Mucosa of stomach (tissue), 1 donor: ENCODE results near the gene CYTH3.
"Not testable (repeated sequence)": the region's sequence is repeated elsewhere in the genome, so short reads cannot be mapped to it uniquely, and the experiment has no call there.

ENCODE experiments used
- H3K27me3 ChIP-seq: one replicate; pipeline ENCODE4 v1.7.0; 2013; ENCODE audit warnings: mild to moderate bottlenecking, low read length; ENCODE audit not compliant: control insufficient read depth, insufficient read depth
- H3K36me3 ChIP-seq: one replicate; pipeline ENCODE4 v1.7.0; 2013; ENCODE audit warnings: low read length; ENCODE audit not compliant: control insufficient read depth, insufficient read depth
- H3K4me1 ChIP-seq: one replicate; pipeline ENCODE4 v1.7.0; 2013; ENCODE audit warnings: mild to moderate bottlenecking, low read length; ENCODE audit not compliant: control insufficient read depth, insufficient read depth
- H3K4me3 ChIP-seq: one replicate; pipeline ENCODE4 v1.7.0; 2013; ENCODE audit warnings: low read length
- H3K9ac ChIP-seq: one replicate; pipeline ENCODE4 v1.7.0; 2013; ENCODE audit warnings: mild to moderate bottlenecking, low read length, moderate library complexity
- H3K9me3 ChIP-seq: one replicate; pipeline ENCODE4 v1.7.0; 2013; ENCODE audit warnings: mild to moderate bottlenecking, low read length, moderate library complexity; ENCODE audit not compliant: control insufficient read depth
- donor health status: Pancreatic carcinoma.

Gene CYTH3

DNA sequence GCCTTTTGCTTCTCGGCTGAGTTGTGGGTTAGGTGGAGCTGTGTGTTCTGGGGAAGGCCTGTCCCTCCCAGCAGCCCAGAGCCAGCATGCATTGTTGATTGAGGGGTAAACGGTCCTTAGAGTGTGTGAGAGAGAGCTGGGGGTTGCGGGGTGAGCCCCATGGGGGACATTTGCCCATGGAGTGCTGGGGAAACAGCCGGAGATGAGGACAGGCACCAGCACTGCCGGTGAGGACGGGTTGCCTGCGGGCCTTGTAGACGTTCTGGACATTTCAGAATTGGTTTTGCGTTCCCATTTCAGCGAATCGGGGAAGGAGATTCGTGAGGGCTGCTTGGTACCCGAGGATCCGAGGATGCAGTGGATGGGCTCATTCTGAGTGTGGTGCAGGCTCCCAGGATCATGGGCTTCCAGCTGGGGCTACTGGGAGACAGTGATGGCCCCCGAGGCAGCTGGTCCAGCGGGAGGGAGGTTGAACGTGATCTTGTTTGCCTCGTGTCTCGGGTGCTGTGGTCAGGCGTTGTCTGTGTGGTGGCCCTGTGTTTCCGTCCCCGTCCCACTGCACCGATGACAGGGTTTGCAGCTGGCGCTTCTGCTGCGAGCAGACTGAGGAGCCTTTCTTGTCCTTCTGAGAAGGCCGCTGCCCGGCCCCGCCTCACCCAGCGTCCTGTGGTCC, 113.9 kb downstream of the CYTH3 start:
- no peaks in the 10 kb centered on the region for H3K27me3 ChIP-seq
- no peaks in the 10 kb centered on the region for H3K36me3 ChIP-seq
- H3K9me3 ChIP-seq = no peaks in the 10 kb centered on the region
- H3K4me1 ChIP-seq = no peaks in the 10 kb centered on the region
- H3K4me3 ChIP-seq = no peak overlapping the region
- no peak overlapping the region for H3K9ac ChIP-seq

- no peaks in the 10 kb centered on the region for H3K9me3 ChIP-seq
- no peak overlapping the region for H3K4me3 ChIP-seq
- H3K27me3 ChIP-seq = no peaks in the 10 kb centered on the region
- H3K9ac ChIP-seq = no peak overlapping the region
- no peaks in the 10 kb centered on the region for H3K36me3 ChIP-seq
- no peaks in the 10 kb centered on the region for H3K4me1 ChIP-seq
These were observed 114.6 kb downstream of the CYTH3 start for GRCh38 chr7:6157685-6158423.

DNA sequence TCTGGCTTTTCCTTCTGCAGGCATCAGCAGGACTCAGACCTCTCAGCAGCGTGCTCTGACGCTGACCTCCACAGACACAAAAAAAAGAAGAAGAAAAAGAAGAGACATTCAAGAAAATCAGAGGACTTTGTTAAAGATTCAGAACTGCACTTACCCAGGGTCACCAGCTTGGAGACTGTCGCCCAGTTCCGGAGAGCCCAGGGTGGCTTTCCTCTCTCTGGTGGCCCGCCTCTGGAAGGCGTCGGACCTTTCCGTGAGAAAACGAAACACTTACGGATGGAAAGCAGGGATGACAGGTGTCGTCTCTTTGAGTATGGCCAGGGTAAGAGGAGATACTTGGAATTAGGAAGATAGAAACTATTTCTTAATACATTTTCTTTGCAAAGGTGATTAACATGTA, 115.7 kb downstream of the CYTH3 start:
- Histone ChIP-seq H3K9me3 (no peaks in the 10 kb centered on the region), H3K4me3 (no peak overlapping the region), H3K36me3 (peaks cover 3% of the 10 kb centered on the region), H3K4me1 (no peaks in the 10 kb centered on the region), H3K9ac (no peak overlapping the region), H3K27me3 (no peaks in the 10 kb centered on the region)

GRCh38 chr7:6155596-6155995, 116.8 kb downstream of the CYTH3 start:
- H3K36me3 ChIP-seq = peaks cover 9% of the 10 kb centered on the region

DNA sequence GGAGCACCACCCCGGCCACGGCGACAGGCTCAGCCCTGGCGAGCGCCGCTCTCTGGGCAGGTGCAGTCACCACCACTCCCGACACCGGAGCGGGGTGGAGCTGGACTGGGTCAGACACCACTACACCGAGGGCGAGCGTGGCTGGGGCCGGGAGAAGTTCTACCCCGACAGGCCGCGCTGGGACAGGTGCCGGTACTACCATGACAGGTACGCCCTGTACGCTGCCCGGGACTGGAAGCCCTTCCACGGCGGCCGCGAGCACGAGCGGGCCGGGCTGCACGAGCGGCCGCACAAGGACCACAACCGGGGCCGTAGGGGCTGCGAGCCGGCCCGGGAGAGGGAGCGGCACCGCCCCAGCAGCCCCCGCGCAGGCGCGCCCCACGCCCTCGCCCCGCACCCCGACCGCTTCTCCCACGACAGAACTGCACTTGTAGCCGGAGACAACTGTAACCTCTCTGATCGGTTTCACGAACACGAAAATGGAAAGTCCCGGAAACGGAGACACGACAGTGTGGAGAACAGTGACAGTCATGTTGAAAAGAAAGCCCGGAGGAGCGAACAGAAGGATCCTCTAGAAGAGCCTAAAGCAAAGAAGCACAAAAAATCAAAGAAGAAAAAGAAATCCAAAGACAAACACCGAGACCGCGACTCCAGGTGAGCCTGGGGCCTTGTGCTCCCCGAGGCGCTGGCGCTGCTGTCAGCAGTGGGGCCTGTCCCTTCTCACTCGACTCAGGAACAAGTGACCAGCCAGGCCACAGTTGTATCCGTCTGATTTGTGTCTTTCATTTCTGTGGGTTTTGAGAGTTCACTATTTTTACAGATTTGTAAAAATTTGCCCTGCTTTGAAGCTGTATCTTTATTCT, 117.7 kb downstream of the CYTH3 start:
- H3K4me1 ChIP-seq = no peaks in the 10 kb centered on the region
- H3K9ac ChIP-seq = no peak overlapping the region
- H3K27me3 ChIP-seq = no peaks in the 10 kb centered on the region
- H3K4me3 ChIP-seq = no peak overlapping the region
- H3K36me3 ChIP-seq = peaks cover 9% of the 10 kb centered on the region
- no peaks in the 10 kb centered on the region for H3K9me3 ChIP-seq

More at GRCh38 chr7:6155596-6155995, 116.8 kb downstream of the CYTH3 start:
- Histone ChIP-seq H3K4me3 (no peak overlapping the region), H3K27me3 (no peaks in the 10 kb centered on the region), H3K4me1 (no peaks in the 10 kb centered on the region), H3K9me3 (no peaks in the 10 kb centered on the region), H3K9ac (no peak overlapping the region)

- Histone ChIP-seq H3K9me3 (no peaks in the 10 kb centered on the region), H3K4me1 (no peaks in the 10 kb centered on the region), H3K4me3 (no peak overlapping the region), H3K36me3 (peaks cover 9% of the 10 kb centered on the region), H3K9ac (no peak overlapping the region), H3K27me3 (no peaks in the 10 kb centered on the region)
These were observed 118.5 kb downstream of the CYTH3 start for GRCh38 chr7:6153646-6154541.

DNA sequence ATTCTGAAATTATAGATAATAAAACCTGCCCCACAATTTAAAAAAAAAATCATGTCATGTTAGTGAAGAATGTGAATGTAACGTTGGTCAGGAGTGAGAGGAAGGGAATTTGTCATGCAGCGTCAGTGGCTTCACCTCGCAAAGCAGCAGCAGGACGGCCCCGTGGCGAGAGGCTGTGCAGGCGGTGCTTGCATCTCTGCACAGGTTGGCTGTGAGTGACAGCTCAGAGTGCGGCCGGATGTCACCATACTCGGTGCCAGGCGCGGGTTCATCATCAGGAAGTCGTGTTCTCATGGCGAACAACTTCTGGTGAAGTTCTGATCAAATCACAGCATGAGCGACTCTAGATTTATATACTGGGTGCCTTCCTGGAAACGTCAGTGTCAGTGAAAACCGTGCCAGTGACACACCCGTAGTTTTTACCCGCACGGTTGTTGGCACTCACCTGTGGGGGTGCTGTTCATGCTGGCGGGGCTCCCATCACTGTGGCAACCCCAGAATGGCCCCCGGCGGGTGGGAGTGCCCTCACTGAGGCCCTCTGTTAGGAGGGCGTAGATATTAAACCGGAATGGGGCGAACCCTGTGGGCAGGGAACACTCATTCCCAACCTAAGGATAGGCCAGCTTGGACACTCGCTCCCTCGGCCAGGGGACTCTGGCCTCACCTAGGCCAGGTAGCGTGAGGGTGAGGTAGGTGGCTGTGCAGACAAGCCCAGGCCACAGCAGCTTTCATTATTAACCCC, 120.3 kb downstream of the CYTH3 start:
- H3K4me3 ChIP-seq = no peak overlapping the region
- H3K9me3 ChIP-seq = no peaks in the 10 kb centered on the region
- peaks cover 14% of the 10 kb centered on the region for H3K36me3 ChIP-seq
- H3K9ac ChIP-seq = no peak overlapping the region
- H3K4me1 ChIP-seq = no peaks in the 10 kb centered on the region
- H3K27me3 ChIP-seq = no peaks in the 10 kb centered on the region

- peaks cover 14% of the 10 kb centered on the region for H3K36me3 ChIP-seq
- not testable (repeated sequence) for H3K9ac ChIP-seq, H3K27me3 ChIP-seq, H3K4me3 ChIP-seq, H3K9me3 ChIP-seq, H3K4me1 ChIP-seq
These were observed 120.9 kb downstream of the CYTH3 start for GRCh38 chr7:6151527-6151926.

DNA sequence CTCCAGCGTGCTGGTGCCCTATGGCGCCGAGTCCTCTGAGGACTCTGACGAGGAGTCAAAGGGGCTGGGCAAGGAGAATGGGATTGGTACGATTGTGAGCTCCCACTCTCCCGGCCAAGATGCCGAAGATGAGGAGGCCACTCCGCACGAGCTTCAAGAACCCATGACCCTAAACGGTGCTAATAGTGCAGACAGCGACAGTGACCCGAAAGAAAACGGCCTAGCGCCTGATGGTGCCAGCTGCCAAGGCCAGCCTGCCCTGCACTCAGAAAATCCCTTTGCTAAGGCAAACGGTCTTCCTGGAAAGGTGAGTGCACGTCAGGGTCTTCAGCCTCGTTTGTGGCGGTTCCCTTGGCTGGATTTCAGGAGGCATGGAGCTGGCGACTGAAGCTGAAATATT, 122.4 kb downstream of the CYTH3 start:
- Histone ChIP-seq H3K4me1 (no peaks in the 10 kb centered on the region), H3K36me3 (peaks cover 14% of the 10 kb centered on the region), H3K27me3 (no peaks in the 10 kb centered on the region), H3K9ac (no peak overlapping the region), H3K4me3 (no peak overlapping the region), H3K9me3 (no peaks in the 10 kb centered on the region)

DNA sequence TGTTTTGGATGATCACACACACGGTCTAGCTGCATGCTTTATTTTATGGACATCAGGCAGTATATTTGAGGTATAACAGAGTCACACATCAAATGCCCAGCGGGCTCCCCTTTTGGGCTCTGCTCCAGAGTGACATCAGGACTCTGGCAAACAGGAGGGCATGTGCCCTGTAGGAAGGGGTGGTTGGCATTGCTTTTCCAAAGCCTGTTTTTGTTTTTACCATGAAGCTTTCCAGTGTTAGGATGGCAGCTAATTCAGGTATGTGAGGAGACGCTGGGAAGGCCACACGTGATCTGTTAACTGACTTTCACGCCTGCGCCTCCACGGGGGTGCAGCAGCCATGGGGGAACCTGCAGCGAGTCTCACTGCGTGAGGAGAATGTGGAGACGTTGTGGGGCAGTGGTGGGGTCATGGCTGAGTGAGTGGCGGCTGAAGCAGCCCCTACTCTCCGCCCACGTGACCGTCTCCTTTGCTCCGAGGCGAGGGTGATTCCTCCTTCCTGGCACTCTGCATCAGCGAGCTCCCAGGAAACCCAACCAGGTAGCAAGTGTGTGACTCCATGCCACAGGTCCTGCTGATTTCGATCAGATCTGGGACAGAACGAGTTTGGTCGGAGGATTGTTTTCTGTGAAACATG, 123.6 kb downstream of the CYTH3 start:
- H3K27me3 ChIP-seq = no peaks in the 10 kb centered on the region
- no peaks in the 10 kb centered on the region for H3K4me1 ChIP-seq
- H3K9me3 ChIP-seq = no peaks in the 10 kb centered on the region
- no peak overlapping the region for H3K4me3 ChIP-seq
- no peak overlapping the region for H3K9ac ChIP-seq
- H3K36me3 ChIP-seq = peaks cover 14% of the 10 kb centered on the region
